ENCODE measurements around the gene OR1S2. TPM values are rescaled to one million over a fixed set of nuclear protein-coding genes. Genes with fewer than 3 reads are reported as not detected.

Gene OR1S2
- total and polyA plus RNA-seq, 2 experiments from 2014 or later: not detected

DNA sequence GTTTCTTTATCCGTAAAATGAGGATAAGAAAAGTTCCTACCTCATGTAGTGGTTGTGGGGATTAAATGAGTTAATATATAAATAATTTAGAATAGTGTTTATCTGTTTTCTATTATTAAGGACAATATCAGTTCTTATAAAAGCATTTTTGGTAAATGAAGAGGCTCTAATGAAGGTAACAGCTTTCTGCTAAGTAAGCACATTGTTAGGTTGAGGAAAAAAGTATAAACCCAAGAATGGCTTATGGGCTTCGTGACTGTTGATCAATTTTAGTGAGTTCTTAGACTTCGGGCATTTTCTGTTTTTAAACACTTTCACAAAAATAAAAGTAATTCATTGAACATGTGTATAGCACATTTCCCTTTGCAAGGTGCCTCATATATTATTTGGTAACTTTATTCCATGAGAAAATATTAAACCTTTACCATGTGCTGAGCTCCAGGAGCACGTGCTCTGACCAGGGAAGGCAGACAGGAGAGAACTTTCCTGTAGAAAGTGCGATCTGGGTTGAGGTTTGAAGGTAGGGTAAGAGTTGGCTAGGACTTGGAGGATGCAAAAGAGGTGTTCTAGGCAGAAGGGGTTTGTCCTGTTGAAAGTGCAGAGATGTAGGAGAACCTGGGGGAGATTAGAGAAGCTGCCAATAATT is 26.4 kb downstream of the OR1S2 start:
- no peaks in the 10 kb centered on the region for H3K36me3 ChIP-seq (replicated peaks; ENCODE audit: insufficient read depth, low read depth)

DNA sequence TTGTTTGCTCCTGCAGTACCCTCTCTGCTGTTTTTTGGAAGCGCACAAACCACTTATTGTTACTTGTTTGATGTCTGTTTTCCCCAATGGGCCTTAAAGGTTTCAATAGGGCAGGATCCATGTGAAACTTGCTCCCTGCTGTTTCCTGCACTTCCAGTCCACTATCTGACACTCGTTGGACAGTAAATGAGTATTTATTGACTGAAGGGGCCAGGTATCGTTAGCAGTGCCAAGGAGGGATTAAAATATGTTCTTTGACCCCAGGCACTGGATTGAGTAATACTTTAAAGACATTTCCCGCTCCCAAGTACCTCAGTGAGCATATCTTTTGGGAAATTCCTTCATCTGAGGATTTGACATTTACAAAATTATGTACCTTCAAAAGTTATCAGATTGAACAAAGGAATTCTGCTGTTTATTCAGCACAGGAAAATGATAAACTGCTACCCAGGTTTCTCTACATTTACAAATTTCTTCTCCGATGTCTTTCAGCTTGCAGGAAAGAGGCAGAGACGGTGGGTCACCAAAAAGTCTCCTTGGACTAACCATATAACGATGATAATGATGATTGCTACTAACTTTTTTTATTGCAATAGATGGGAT is 38.3 kb downstream of the OR1S2 start:
- H3K4me1 ChIP-seq (ENCODE audit: insufficient read depth): peaks cover 10% of the 10 kb centered on the region
- H3K27ac ChIP-seq: peak overlapping the region; percentile 62
- WGBS (ENCODE audit: low lambda C conversion rate, missing lambda C conversion rate): 56% methylated on average over 7 of the region's 7 CpGs
- DNase-seq (ENCODE audit: low spot score): peak; percentile 40
- H2AFZ ChIP-seq: no peak overlapping the region
- TF ChIP-seq EZH2 (IDR thresholded peaks at IDR 0.05; ENCODE audit: borderline replicate concordance): no peak
- no peak for TF ChIP-seq EZH2phosphoT487 (IDR thresholded peaks at IDR 0.05; ENCODE audit: low read depth, severe bottlenecking, unreplicated experiment)
- TF ChIP-seq, protein P1, sequence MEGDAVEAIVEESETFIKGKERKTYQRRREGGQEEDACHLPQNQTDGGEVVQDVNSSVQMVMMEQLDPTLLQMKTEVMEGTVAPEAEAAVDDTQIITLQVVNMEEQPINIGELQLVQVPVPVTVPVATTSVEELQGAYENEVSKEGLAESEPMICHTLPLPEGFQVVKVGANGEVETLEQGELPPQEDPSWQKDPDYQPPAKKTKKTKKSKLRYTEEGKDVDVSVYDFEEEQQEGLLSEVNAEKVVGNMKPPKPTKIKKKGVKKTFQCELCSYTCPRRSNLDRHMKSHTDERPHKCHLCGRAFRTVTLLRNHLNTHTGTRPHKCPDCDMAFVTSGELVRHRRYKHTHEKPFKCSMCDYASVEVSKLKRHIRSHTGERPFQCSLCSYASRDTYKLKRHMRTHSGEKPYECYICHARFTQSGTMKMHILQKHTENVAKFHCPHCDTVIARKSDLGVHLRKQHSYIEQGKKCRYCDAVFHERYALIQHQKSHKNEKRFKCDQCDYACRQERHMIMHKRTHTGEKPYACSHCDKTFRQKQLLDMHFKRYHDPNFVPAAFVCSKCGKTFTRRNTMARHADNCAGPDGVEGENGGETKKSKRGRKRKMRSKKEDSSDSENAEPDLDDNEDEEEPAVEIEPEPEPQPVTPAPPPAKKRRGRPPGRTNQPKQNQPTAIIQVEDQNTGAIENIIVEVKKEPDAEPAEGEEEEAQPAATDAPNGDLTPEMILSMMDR (IDR thresholded peaks at IDR 0.05; ENCODE audit: poor library complexity): no peak
- H4K20me1 ChIP-seq (ENCODE audit: insufficient read depth, poor library complexity, severe bottlenecking): no peaks in the 10 kb centered on the region
- H3K4me3 ChIP-seq: no peak overlapping the region
- H3K36me3 ChIP-seq (replicated peaks; ENCODE audit: insufficient read depth, low read depth): no peaks in the 10 kb centered on the region
- no peaks in the 10 kb centered on the region for H3K27me3 ChIP-seq
- H3K9me3 ChIP-seq (ENCODE audit: low read depth): no peaks in the 10 kb centered on the region
- peak overlapping the region; percentile 12 for H3K4me2 ChIP-seq
- no peaks in the 10 kb centered on the region for H3K79me2 ChIP-seq
- H3K9me2 ChIP-seq (replicated peaks; ENCODE audit: insufficient read depth): no peaks in the 10 kb centered on the region

More for the DNA sequence above, 26.4 kb downstream of the OR1S2 start:
- H3K79me2 ChIP-seq: no peaks in the 10 kb centered on the region
- H3K4me3 ChIP-seq: no peak overlapping the region
- H3K27ac ChIP-seq: no peak overlapping the region
- TF ChIP-seq, protein P1 (IDR thresholded peaks at IDR 0.05; ENCODE audit: poor library complexity): no peak
- TF ChIP-seq EZH2phosphoT487 (IDR thresholded peaks at IDR 0.05; ENCODE audit: low read depth, severe bottlenecking, unreplicated experiment): no peak
- no peak for TF ChIP-seq EZH2 (IDR thresholded peaks at IDR 0.05; ENCODE audit: borderline replicate concordance)
- H3K9me3 ChIP-seq (ENCODE audit: low read depth): no peaks in the 10 kb centered on the region
- no peak overlapping the region for H2AFZ ChIP-seq
- DNase-seq (ENCODE audit: low spot score): no peak
- no peaks in the 10 kb centered on the region for H3K9me2 ChIP-seq (replicated peaks; ENCODE audit: insufficient read depth)
- no peaks in the 10 kb centered on the region for H3K4me1 ChIP-seq (ENCODE audit: insufficient read depth)
- no peak overlapping the region for H3K4me2 ChIP-seq
- no peaks in the 10 kb centered on the region for H3K27me3 ChIP-seq
- WGBS (ENCODE audit: low lambda C conversion rate, missing lambda C conversion rate): 80% methylated on average over 5 of the region's 5 CpGs
- H4K20me1 ChIP-seq (ENCODE audit: insufficient read depth, poor library complexity, severe bottlenecking): no peaks in the 10 kb centered on the region

DNA sequence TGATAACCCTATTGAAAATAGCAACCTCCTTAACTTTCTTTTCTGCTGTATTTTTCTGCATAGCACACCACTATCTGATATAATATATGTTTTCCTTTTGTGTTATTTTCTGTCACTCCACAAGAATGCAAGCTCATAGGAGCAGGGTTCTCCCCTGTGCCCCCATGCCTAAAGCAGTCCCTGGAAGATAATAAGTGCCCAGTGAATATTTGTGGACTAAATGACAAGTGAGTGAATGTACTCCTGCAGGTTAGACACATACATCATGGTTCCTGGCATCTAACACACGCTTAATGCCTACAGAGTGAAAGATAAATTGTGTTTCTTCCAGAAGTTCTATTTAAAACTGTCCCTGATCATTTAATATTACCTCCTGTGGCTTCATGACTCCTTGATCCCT is 39.0 kb downstream of the OR1S2 start:
- H2AFZ ChIP-seq: no peak overlapping the region
- peak overlapping the region; percentile 62 for H3K27ac ChIP-seq
- H3K36me3 ChIP-seq (replicated peaks; ENCODE audit: insufficient read depth, low read depth): no peaks in the 10 kb centered on the region
- no peaks in the 10 kb centered on the region for H3K9me3 ChIP-seq (ENCODE audit: low read depth)
- no peaks in the 10 kb centered on the region for H3K9me2 ChIP-seq (replicated peaks; ENCODE audit: insufficient read depth)
- TF ChIP-seq, protein P1 (IDR thresholded peaks at IDR 0.05; ENCODE audit: poor library complexity): no peak
- TF ChIP-seq EZH2 (IDR thresholded peaks at IDR 0.05; ENCODE audit: borderline replicate concordance): no peak
- no peak for TF ChIP-seq EZH2phosphoT487 (IDR thresholded peaks at IDR 0.05; ENCODE audit: low read depth, severe bottlenecking, unreplicated experiment)
- DNase-seq (ENCODE audit: low spot score): no peak
- H3K4me1 ChIP-seq (ENCODE audit: insufficient read depth): peaks cover 10% of the 10 kb centered on the region
- no peaks in the 10 kb centered on the region for H4K20me1 ChIP-seq (ENCODE audit: insufficient read depth, poor library complexity, severe bottlenecking)
- 84% methylated on average over 1 of the region's 1 CpG for WGBS (ENCODE audit: low lambda C conversion rate, missing lambda C conversion rate)
- H3K79me2 ChIP-seq: no peaks in the 10 kb centered on the region
- no peaks in the 10 kb centered on the region for H3K27me3 ChIP-seq
- H3K4me3 ChIP-seq: no peak overlapping the region
- H3K4me2 ChIP-seq: no peak overlapping the region
